Stimulated activated CD4-positive, alpha-beta T cell treated with anti-CD3 and anti-CD28 coated beads, Interleukin-4, amount 100 ng/mL, for 1 hour (primary cell): ENCODE results near the gene WNK1.

ENCODE experiments used
- DNase-seq: peaks from one replicate; pipeline ENCODE4 v3.0.0-alpha.2; 2020

WNK1 gene

DNA sequence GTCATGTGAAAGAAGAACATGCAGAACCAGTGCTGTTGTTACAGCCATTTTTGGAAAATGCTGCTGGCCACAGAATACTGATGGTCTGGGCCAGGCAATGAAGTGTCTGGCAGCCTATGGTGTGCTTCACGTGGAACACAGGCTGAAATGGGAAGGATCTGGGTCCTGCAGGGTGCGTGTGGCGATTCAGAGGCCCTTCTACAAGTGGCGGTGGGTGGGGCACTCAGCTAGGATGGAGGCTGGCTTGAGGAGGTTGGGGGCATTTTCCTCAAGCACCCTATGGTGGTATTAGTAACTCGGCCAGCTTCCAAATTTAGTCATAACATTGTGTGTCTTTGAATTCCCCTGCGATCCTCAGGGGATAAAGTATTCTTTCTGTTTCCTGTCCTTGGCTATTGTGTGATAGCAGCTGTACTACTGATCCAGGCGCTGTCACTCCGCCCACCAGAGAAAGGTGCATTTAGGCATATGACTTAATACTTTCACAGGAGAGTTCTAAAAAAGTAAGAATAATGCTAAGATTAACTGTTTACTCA is 206.3 kb downstream of the WNK1 start:
- no peak for DNase-seq
